Measurements from ENCODE around the gene B3GAT2.

Gene B3GAT2

DNA sequence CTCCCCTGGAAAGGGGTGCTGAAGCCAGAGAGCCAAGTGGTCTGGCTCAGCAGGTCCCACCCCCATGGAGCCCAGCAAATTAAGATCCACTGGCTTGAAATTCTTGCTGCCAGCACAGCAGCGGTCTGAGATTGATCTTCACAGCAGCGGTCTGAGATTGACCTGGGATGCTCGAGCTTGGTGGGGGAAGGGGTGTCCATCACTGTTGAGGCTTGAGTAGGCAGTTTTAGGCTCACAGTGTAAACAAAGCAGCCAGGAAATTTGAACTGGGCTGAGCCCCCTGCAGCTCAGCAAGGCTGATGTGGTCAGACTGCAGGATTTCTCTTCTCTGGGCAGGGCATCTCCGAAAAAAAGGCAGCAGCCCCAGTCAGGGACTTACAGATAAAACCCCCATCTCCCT is 41.3 kb upstream of the B3GAT2 start:
- Histone ChIP-seq H3K27ac (ENCODE audit: extremely low read depth, low read depth, low read length) (no peak overlapping the region), H3K4me3 (ENCODE audit: low read depth, low read length) (no peak overlapping the region), H3K36me3 (ENCODE audit: control insufficient read depth in 2 of 2, insufficient read depth in 1 of 2, low read length in 2 of 2) (no peaks in the 10 kb centered on the region), H3K9me3 (ENCODE audit: control insufficient read depth, insufficient read depth, low read depth, low read length) (no peaks in the 10 kb centered on the region), H3K4me1 (ENCODE audit: control insufficient read depth, insufficient read depth, low read length) (no peaks in the 10 kb centered on the region)
- POLR2A ChIA-PET: no interaction called here
- CTCF ChIA-PET: interaction anchor here (0.5 to 0.8 kb wide), 2 partner anchors 52 to 689 kb away, joined by 3 read pairs; no protein-coding TSS in a partner anchor
- TF ChIP-seq, protein P1, sequence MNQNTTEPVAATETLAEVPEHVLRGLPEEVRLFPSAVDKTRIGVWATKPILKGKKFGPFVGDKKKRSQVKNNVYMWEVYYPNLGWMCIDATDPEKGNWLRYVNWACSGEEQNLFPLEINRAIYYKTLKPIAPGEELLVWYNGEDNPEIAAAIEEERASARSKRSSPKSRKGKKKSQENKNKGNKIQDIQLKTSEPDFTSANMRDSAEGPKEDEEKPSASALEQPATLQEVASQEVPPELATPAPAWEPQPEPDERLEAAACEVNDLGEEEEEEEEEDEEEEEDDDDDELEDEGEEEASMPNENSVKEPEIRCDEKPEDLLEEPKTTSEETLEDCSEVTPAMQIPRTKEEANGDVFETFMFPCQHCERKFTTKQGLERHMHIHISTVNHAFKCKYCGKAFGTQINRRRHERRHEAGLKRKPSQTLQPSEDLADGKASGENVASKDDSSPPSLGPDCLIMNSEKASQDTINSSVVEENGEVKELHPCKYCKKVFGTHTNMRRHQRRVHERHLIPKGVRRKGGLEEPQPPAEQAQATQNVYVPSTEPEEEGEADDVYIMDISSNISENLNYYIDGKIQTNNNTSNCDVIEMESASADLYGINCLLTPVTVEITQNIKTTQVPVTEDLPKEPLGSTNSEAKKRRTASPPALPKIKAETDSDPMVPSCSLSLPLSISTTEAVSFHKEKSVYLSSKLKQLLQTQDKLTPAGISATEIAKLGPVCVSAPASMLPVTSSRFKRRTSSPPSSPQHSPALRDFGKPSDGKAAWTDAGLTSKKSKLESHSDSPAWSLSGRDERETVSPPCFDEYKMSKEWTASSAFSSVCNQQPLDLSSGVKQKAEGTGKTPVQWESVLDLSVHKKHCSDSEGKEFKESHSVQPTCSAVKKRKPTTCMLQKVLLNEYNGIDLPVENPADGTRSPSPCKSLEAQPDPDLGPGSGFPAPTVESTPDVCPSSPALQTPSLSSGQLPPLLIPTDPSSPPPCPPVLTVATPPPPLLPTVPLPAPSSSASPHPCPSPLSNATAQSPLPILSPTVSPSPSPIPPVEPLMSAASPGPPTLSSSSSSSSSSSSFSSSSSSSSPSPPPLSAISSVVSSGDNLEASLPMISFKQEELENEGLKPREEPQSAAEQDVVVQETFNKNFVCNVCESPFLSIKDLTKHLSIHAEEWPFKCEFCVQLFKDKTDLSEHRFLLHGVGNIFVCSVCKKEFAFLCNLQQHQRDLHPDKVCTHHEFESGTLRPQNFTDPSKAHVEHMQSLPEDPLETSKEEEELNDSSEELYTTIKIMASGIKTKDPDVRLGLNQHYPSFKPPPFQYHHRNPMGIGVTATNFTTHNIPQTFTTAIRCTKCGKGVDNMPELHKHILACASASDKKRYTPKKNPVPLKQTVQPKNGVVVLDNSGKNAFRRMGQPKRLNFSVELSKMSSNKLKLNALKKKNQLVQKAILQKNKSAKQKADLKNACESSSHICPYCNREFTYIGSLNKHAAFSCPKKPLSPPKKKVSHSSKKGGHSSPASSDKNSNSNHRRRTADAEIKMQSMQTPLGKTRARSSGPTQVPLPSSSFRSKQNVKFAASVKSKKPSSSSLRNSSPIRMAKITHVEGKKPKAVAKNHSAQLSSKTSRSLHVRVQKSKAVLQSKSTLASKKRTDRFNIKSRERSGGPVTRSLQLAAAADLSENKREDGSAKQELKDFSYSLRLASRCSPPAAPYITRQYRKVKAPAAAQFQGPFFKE (tag by site-specific recombination; IDR thresholded peaks at IDR 0.05; ENCODE audit: borderline replicate concordance): no peak
- peak; percentile 88 for TF ChIP-seq ZIC2 (tag by site-specific recombination; IDR thresholded peaks at IDR 0.05)

DNA sequence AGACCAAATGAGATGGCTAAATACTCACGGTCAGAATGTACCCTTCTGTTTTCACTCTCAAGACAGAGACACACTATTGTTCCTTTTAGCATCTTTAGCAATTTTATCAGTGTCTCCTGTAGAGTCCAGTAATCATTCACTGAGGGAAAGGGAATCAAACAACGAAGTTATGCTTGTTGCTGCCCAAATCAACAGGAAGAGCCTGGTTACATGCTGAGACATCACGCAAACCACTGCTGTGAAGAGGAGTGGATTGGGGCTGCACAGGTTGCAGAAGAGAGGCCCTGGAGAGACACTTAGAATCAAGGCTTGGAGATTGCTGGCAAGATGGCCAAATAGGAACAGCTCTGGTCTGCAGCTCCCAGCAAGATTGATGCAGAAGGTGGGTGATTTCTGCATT is 40.5 kb upstream of the B3GAT2 start:
- ChIA-PET POLR2A (no interaction called here), CTCF (no interaction called here)
- Histone ChIP-seq H3K4me3 (ENCODE audit: low read depth, low read length) (no peak overlapping the region), H3K4me1 (ENCODE audit: control insufficient read depth, insufficient read depth, low read length) (no peaks in the 10 kb centered on the region), H3K9me3 (ENCODE audit: control insufficient read depth, insufficient read depth, low read depth, low read length) (no peaks in the 10 kb centered on the region), H3K36me3 (ENCODE audit: control insufficient read depth in 2 of 2, insufficient read depth in 1 of 2, low read length in 2 of 2) (no peaks in the 10 kb centered on the region), H3K27ac (ENCODE audit: extremely low read depth, low read depth, low read length) (no peak overlapping the region)
- TF ChIP-seq SALL2 (tag by site-specific recombination; IDR thresholded peaks at IDR 0.05; ENCODE audit: borderline replicate concordance) (no peak), ZIC2 (tag by site-specific recombination; IDR thresholded peaks at IDR 0.05) (peak; percentile 93)

DNA sequence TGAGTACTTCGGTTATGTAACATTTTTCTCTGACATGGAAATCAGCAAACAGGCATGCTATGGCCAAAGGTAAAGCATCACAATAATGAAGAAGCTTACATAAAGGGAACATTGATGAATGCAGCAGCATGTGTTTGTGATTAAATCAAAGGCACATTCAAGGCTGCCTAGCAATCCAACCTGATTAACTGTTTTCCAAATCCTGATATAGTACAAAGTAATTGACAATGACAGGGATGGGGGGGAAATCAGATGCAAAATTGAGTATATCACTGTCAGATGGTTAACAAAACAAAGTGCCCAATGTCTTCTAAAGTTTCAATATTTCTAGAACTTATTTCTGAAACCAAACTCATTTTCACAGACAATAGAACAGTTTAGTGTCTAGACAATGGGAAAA is 39.2 kb upstream of the B3GAT2 start:
- POLR2A ChIA-PET: no interaction called here
- no peak overlapping the region for H3K4me3 ChIP-seq (ENCODE audit: low read depth, low read length)
- no peak for TF ChIP-seq ZNF529 (tag by site-specific recombination; IDR thresholded peaks at IDR 0.05; ENCODE audit: insufficient replicate concordance)
- no peak for TF ChIP-seq WT1 (tag by site-specific recombination; IDR thresholded peaks at IDR 0.05)
- TF ChIP-seq YY1 (tag by site-specific recombination; IDR thresholded peaks at IDR 0.05): no peak
- no peak for TF ChIP-seq BCL11A (tag by site-specific recombination; IDR thresholded peaks at IDR 0.05; ENCODE audit: low read depth)
- TF ChIP-seq SCRT2 (tag by site-specific recombination; IDR thresholded peaks at IDR 0.05): no peak
- TF ChIP-seq GLI4 (tag by site-specific recombination; IDR thresholded peaks at IDR 0.05): no peak
- TF ChIP-seq ZNF184 (tag by site-specific recombination; IDR thresholded peaks at IDR 0.05): no peak
- no peak for TF ChIP-seq MYNN (tag by site-specific recombination; IDR thresholded peaks at IDR 0.05; ENCODE audit: borderline replicate concordance)
- no peak for TF ChIP-seq ZNF561 (tag by site-specific recombination; IDR thresholded peaks at IDR 0.05; ENCODE audit: borderline replicate concordance)
- TF ChIP-seq ZFP3 (tag by site-specific recombination; IDR thresholded peaks at IDR 0.05; ENCODE audit: low read depth): no peak
- no peak for TF ChIP-seq GLIS2 (tag by site-specific recombination; IDR thresholded peaks at IDR 0.05)
- no peak for TF ChIP-seq ZNF664 (tag by site-specific recombination; IDR thresholded peaks at IDR 0.05)
- TF ChIP-seq, protein P2, sequence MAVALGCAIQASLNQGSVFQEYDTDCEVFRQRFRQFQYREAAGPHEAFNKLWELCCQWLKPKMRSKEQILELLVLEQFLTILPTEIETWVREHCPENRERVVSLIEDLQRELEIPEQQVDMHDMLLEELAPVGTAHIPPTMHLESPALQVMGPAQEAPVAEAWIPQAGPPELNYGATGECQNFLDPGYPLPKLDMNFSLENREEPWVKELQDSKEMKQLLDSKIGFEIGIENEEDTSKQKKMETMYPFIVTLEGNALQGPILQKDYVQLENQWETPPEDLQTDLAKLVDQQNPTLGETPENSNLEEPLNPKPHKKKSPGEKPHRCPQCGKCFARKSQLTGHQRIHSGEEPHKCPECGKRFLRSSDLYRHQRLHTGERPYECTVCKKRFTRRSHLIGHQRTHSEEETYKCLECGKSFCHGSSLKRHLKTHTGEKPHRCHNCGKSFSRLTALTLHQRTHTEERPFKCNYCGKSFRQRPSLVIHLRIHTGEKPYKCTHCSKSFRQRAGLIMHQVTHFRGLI (tag by site-specific recombination; IDR thresholded peaks at IDR 0.05): no peak
- H3K27ac ChIP-seq (ENCODE audit: extremely low read depth, low read depth, low read length): no peak overlapping the region
- no peaks in the 10 kb centered on the region for H3K4me1 ChIP-seq (ENCODE audit: control insufficient read depth, insufficient read depth, low read length)
- no peaks in the 10 kb centered on the region for H3K36me3 ChIP-seq (ENCODE audit: control insufficient read depth in 2 of 2, insufficient read depth in 1 of 2, low read length in 2 of 2)
- no peaks in the 10 kb centered on the region for H3K9me3 ChIP-seq (ENCODE audit: control insufficient read depth, insufficient read depth, low read depth, low read length)
- CTCF ChIA-PET: interaction anchor here (1.7 kb wide), 1 partner anchor 15 kb away, joined by 5 read pairs; no protein-coding TSS in a partner anchor
